ENCODE results near the gene COL25A1.
"Not testable (repeated sequence)": the region's sequence is repeated elsewhere in the genome, so short reads cannot be mapped to it uniquely, and the experiment has no call there.

The COL25A1 gene

DNA sequence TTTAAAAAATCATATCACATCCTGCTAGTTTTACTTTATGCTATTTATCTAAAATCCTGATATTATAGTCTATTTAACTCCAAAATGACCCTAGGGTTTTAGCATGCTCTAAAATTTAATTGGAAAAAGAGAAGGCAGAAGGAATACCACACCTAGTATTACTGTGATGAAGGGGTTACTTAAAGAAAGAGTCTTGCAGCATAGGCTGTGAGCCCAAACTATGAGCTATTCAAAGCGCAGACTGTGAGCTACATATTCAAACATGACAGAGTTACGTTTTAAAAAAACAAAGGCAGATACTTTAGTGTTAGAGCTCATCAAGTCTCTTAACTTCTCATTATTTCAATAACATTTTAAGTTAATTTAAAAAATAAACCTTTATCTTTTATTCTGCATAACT lies 291.9 kb downstream of the COL25A1 start:
- DNase-seq (ENCODE audit: low spot score): no peak

GRCh38 chr4:109009909-109010308 lies 292.5 kb downstream of the COL25A1 start:
- no peak for DNase-seq (ENCODE audit: low spot score)

GRCh38 chr4:109007976-109008375 lies 294.5 kb downstream of the COL25A1 start:
- no peak for DNase-seq (ENCODE audit: low spot score)

DNA sequence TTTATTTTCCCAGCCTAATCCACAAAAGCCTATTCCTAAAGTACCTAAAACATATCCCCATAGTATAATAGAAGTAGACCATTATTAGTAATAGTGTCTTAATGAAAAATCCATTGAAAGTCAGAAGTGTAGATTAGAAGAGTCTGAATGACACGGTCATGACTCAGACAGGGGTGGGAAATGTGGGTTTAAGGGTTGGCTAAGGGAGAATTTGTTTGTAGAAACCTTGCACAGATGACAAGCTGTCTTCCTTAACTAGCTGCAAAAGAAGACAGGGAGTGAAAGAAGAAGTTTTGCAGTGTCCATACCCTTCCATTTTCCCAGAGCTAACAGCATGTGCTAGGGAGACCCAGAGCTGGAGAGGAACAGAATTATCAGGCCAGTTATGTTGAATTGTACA lies 296.9 kb downstream of the COL25A1 start:
- no peak for DNase-seq (ENCODE audit: low spot score)

DNA sequence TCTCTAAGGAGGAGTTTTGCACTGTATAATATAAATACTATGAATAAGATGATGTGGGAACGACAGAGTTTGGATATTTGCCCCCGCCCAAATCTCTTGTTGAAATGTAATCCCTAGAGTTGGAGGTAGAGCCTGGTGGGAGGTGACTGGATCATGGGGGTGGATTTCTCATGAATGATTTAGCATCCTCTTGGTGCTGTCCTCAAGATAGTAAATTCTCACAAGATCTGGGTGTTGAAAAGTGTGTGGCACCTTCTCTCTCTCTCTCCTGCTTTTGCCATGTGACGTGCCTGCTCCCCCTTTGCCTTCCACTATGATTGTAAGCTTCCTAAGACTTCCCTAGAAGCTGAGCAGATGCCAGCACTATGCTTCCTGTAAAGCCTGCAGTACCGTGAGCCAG lies 298.0 kb downstream of the COL25A1 start:
- DNase-seq (ENCODE audit: low spot score): no peak

DNA sequence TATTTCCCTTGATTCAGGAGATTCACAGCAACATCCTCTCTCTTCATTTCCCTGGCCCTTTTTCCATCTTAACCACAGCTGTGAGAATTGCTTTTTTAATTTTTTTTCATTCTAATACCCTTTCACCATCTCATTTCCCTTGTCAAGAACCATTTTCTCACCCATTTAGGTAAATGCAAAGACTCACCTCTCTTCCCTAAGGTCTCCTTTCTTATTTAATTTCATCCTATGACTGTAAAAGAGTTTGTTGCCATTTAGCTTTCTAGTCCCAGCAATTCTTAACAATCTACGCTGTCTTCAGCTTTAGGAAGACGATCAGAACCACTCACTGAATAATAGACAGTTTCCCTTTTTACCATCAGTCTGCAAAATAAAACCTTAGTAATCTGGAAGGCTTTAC lies 298.5 kb downstream of the COL25A1 start:
- DNase-seq (ENCODE audit: low spot score): no peak

DNA sequence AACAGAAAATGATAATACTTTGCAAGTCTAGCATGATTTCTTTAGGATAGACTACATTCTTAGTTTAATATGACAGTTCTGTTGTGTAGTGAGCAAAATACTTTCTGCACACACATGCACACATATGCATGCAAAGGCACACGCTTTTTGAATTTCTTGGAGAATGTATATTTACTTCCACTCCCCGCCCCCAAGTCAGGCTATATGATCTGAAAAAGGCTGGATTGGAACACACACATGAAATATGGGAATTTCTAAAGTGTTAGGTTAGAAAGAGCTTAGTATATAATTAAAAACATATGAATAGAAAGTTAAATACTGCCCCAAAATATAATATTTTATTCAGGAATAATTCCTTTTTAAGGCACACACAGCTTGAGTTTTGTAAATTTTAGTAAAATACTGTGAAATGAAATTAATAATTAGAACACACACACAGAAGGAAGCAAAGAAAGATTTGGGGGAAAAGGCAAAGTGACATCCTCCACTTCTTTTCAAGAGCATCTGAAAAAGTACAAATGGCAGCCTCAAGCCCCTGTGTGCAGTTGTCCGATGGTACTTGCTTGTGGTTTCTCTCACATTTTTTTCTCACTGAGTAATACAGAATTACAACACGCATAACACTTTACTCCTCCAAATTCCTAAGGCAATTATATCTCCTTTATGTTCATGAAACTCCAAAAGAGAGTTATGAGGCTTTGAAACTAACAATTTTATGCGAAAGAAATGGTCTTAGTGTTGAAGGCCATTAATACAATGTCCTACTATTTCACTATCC lies 310.7 kb downstream of the COL25A1 start:
- DNase-seq (ENCODE audit: low spot score): no peak

DNA sequence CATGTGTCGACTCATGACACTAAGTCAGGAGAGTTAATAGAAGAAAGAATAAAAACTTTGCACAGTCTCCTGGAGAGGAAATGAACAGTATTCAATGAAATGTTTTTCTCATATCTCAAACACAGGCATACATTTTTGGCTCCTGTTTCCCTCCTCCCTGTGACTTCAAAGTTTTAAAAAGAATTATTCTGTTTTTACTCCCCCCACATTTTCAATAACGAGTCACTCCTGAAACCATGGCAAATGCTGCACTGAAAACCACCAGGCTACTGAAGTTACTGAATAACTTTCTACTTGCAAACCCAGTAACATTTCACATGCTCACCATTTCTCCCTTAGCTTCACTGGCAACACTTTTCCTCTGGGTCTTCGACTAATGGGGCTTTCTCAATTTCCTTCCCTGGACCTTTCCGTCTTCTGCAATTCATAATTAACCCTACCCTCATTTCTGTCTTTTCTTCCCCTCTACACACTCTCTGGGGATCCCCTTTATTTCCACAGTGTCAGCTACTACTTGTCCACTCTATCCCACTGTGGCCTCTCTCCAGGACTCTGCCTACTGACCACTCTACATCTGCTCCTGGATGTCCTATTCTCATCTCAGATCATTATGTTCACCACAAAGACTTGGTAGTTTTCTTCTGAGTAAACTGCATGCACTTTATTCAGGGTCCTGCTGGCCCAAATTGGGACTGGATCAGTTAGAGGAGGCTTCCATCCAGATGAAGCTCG lies 313.8 kb downstream of the COL25A1 start:
- no peak for DNase-seq (ENCODE audit: low spot score)

- not testable (repeated sequence) for DNase-seq (ENCODE audit: low spot score)
Measured at GRCh38 chr4:108984495-108984894, 318.0 kb downstream of the COL25A1 start.

DNA sequence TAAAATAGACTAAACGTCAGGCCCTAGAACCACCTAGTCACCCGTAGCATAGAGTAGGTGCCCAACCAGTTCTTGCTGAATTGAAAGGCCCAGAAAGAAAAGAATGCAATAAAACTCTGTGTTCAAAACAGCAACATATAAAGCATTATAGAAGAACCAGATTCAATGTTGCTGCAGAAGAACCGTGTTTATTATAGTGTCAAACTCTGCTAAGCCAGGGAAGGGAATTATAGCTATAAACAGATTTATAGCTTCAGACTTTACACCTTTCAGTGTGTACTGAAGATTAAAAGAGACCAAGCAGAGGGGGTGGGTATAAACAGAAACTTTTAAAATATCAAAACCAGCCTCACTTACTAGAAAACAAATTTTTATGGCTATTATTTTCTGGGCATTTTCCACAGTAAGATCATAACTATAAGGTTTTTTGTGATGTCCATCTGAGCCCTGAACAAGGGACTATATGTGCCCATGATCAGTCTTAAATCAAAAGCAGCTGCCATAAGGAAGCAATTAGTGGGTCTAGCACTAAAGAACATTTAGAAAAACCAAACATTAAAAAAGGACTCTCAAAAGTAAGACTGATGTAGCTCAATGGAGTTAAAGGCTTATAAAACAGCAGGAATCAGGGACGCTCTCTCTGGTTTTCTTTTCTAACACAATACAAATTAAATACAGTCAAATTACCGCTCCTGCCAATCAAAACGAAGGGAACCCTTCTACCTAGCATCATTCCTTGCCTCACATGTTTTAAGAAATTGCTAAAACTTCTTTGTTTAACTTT lies 319.9 kb downstream of the COL25A1 start:
- no peak for DNase-seq (ENCODE audit: low spot score)

- DNase-seq (ENCODE audit: low spot score): no peak
Measured at GRCh38 chr4:108980455-108981239, 321.8 kb downstream of the COL25A1 start.

DNA sequence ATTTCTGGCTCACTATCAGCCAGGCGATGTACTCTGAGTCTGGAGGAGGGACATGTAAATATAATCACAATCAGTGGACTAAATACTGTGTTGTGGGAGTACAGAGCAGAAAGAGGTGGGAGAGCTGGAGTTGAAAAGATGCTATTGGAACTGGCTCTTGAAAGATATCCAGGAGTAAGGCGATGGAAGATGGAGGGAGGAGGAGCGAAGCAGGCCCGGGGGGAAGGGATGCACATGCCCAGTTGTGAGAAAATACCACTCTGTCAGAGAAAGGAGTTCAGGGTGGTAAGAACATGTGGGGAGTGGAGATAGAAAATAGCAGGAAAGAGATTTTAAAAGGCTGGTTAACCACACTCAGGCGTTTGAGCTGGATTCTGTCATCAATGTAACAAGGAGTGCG lies 322.7 kb downstream of the COL25A1 start:
- DNase-seq (ENCODE audit: low spot score): no peak

DNA sequence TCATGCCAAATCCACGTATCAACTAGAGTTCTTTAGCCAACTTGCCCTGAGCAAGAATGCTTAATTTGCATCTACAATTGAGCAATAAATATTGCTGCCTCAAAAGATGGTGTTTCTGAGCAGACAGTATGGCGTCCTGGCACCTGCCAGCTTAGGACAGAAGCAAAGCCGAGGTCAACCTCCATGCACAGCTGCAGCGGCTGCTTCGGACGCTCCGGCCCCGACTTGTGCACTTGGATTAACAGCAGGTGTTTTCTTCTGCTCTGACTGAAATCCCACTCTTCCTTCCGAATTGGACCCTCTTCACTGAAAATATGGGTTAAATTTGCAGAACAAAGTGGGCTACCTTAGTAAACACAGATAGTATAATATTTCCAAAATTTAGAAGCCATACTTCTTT lies 324.4 kb downstream of the COL25A1 start:
- no peak for DNase-seq (ENCODE audit: low spot score)

DNA sequence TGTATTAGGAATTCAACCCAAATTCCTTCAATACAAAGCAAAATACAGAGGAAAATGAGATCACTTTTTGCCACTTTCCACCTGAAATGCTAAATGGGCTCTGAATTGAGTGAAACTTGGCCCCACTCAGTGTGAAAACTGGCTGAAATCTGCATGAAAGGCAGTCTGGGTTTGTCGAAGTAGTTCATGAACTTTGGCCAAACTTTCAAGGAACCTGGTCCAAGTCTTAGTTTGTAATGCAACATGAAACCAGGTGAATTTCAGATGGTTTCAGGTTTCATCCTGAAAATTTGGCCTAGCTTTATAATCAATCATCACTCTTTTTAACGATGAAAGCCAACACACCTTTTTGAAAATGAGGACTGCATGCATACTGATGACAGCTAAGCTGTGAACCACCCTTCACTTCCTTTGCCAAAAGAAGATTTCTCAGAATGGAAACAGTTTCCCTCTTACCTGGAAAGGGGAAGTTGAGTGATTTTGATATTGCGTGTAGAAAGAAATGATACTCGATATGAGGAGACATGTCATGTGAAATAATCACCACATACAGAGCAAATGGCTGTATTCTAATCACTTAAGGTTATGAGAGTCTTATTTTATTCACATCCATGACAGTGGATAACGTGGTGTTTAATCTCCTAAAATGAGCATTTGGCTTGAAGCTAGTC lies 329.7 kb downstream of the COL25A1 start:
- no peak for DNase-seq (ENCODE audit: low spot score)

- no peak for DNase-seq (ENCODE audit: low spot score)
Measured at GRCh38 chr4:108971473-108971872, 331.0 kb downstream of the COL25A1 start.

- DNase-seq (ENCODE audit: low spot score): no peak
Measured at GRCh38 chr4:108965472-108966076, 336.9 kb downstream of the COL25A1 start.

DNA sequence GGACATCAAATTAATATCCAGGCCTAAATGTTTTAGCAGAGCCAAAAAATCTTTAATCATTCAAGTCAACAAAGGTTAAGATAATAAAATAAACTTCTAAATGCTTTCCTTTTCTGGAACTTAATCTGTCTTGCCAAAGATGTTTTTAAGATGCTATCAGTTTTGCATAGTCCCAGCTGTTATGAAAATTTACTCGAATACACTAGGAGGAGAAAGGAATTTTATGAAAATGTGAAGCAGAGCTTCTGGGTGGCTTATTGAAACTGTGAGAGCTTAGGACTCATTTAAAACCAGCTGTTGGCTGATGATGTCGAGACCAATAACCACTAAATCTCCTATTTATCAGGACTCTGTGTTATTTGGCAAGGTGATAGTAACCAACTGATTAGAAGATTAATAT lies 337.4 kb downstream of the COL25A1 start:
- DNase-seq (ENCODE audit: low spot score): no peak

DNA sequence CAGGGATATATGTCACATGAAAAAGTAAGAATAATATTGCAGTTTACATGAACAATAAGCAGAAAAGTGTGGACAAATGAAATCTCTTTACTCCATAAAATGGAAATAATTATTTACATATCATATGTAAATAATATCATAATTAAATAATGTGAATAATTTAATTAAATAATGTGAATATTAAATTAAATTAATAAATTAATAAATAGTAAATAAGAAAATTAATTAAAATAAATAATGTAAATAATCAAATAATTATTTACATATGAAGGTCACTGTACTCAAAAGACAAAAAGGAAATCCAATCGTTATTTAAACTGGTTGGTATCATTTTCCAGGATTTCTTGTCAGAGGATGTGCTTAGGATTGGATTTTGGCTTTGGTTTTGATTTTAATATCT lies 338.5 kb downstream of the COL25A1 start:
- DNase-seq (ENCODE audit: low spot score): no peak

GRCh38 chr4:108959491-108959890 lies 343.0 kb downstream of the COL25A1 start:
- DNase-seq (ENCODE audit: low spot score): no peak

DNA sequence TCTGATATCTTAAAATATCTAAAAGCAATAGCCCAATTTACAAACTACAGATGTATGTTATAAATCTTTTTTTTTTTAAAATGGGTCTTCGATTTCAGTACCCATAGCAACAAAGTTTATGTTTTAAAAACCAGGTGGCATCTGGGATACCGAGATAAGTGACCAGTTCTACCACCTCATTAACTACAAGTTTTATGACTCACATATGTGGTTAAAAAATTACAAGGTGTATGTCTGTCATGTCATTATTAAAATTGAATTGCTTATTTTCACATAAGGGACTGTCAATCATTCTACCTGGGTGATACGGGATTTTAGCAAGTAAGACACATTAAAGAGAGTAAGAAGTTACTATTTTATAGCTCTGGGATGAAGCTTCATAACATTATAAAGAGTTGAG lies 347.6 kb downstream of the COL25A1 start:
- no peak for DNase-seq (ENCODE audit: low spot score)

DNA sequence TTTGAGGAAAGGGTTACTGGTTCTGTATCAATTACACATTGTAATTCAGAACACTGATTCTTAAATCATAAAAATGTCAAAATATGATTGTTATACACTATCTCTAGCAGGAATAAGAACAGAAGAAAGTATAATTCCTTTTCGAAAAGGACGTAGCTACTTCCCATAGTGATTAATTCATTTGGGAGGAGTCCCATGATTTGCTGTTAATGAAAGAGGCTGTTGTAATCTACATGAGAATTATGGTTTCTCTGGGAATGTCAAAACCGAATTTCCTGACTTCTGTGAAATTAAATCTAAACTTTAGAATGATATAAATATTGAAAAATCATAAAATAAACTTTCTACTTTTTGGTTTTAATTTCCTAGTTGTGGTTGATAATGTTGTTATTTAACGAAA lies 348.5 kb downstream of the COL25A1 start:
- no peak for DNase-seq (ENCODE audit: low spot score)

Data from HuH-7.5 (cell line).